Measurements from ENCODE around the gene ANO5. TPM values are rescaled to one million over a fixed set of nuclear protein-coding genes. Genes with fewer than 3 reads are reported as not detected.
"Not testable (repeated sequence)": the region's sequence is repeated elsewhere in the genome, so short reads cannot be mapped to it uniquely, and the experiment has no call there.

ANO5 gene
- total and polyA plus RNA-seq, 9 donors = 0.48 to 3.7 (median 1.6) TPM

GRCh38 chr11:22263613-22264012, 70.7 kb downstream of the ANO5 start:
- DNase-seq = no peak
- 90 to 96% (median 95%) methylated on average over 2 of the region's 2 CpGs for WGBS, 3 donors
- intact Hi-C loops (cut with DNase I) = no loop called here

DNA sequence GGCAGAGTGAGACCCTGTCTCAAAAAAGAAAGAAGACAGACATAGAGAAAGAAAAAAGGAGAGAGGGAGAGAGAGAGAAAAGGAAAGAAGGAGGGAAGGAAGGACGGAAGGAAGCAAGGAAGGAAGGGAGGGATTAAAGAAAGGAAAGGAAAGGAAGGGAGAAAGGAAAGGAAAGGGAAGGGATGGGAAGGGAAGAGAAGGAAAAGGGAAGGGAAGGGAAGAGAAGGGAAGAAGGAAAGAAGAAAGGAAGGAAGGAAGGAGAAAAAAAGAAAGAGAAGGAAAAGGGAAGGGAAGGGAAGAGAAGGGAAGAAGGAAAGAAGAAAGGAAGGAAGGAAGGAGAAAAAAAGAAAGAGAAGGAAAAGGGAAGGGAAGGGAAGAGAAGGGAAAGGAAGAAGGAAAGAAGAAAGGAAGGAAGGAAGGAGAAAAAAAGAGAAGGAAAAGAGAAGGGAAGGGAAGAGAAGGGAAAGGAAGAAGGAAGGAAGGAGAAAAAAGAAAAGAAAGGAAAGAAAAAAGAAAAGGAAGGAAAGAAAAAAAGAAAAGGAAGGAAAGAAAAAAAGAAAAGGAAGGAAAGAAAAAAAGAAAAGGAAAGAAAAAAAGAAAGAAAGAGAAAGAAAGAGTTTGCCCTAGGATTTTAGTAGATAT, 76.2 kb downstream of the ANO5 start:
- H3K9me3 ChIP-seq; H3K36me3 ChIP-seq; H3K4me1 ChIP-seq (ENCODE audit: insufficient read depth); intact Hi-C loops (cut with DNase I); H3K4me3 ChIP-seq; DNase-seq; H3K27me3 ChIP-seq; H3K27ac ChIP-seq: not testable (repeated sequence)
- WGBS, 3 donors = 89 to 94% (median 92%) methylated on average over 1 of the region's 1 CpG

More at GRCh38 chr11:22263613-22264012, 70.7 kb downstream of the ANO5 start:
- TF ChIP-seq, protein P1, sequence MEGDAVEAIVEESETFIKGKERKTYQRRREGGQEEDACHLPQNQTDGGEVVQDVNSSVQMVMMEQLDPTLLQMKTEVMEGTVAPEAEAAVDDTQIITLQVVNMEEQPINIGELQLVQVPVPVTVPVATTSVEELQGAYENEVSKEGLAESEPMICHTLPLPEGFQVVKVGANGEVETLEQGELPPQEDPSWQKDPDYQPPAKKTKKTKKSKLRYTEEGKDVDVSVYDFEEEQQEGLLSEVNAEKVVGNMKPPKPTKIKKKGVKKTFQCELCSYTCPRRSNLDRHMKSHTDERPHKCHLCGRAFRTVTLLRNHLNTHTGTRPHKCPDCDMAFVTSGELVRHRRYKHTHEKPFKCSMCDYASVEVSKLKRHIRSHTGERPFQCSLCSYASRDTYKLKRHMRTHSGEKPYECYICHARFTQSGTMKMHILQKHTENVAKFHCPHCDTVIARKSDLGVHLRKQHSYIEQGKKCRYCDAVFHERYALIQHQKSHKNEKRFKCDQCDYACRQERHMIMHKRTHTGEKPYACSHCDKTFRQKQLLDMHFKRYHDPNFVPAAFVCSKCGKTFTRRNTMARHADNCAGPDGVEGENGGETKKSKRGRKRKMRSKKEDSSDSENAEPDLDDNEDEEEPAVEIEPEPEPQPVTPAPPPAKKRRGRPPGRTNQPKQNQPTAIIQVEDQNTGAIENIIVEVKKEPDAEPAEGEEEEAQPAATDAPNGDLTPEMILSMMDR (IDR thresholded peaks at IDR 0.05) = no peak
- TF ChIP-seq POLR2A (IDR thresholded peaks at IDR 0.05) (no peak), EP300 (IDR thresholded peaks at IDR 0.05) (no peak)
- Histone ChIP-seq H3K27ac (no peak overlapping the region), H3K4me1 (ENCODE audit: insufficient read depth) (no peaks in the 10 kb centered on the region), H3K9me3 (no peaks in the 10 kb centered on the region), H3K4me3 (no peak overlapping the region), H3K36me3 (no peaks in the 10 kb centered on the region), H3K27me3 (no peaks in the 10 kb centered on the region)

DNA sequence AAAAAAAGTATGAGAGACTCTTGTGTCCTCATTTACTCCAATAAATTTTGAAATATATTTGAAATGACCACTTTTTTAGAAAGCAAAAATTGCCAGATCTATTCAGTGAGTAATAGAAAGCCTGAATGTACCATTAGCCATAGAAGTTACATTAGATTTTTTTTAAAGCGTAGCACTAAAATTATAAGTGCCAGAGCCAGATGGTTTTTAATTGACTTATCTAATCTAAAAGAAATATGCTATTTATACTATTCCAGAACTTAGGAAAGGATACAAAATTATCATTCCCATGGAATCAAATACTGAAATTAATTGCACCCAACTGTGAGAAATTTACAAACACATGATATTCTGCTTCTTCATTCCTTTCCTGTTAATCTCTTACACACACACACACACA, 80.9 kb downstream of the ANO5 start:
- H3K4me3 ChIP-seq = no peak overlapping the region
- no peaks in the 10 kb centered on the region for H3K4me1 ChIP-seq (ENCODE audit: insufficient read depth)
- DNase-seq = no peak
- intact Hi-C loops (cut with DNase I) = no loop called here
- H3K27me3 ChIP-seq = no peaks in the 10 kb centered on the region
- TF ChIP-seq POLR2A (IDR thresholded peaks at IDR 0.05) (no peak), EP300 (IDR thresholded peaks at IDR 0.05) (no peak)
- TF ChIP-seq, protein P1 (IDR thresholded peaks at IDR 0.05) = no peak
- no peaks in the 10 kb centered on the region for H3K36me3 ChIP-seq
- 55 to 74% (median 69%) methylated on average over 1 of the region's 1 CpG for WGBS, 3 donors
- H3K9me3 ChIP-seq = no peaks in the 10 kb centered on the region
- no peak overlapping the region for H3K27ac ChIP-seq

- no peak for DNase-seq
- no peaks in the 10 kb centered on the region for H3K4me1 ChIP-seq (ENCODE audit: insufficient read depth)
- no peak overlapping the region for H3K4me3 ChIP-seq
- no peaks in the 10 kb centered on the region for H3K27me3 ChIP-seq
- intact Hi-C loops (cut with DNase I) = no loop called here
- H3K36me3 ChIP-seq = no peaks in the 10 kb centered on the region
- H3K27ac ChIP-seq = no peak overlapping the region
- no peak for TF ChIP-seq POLR2A (IDR thresholded peaks at IDR 0.05)
- TF ChIP-seq EP300 (IDR thresholded peaks at IDR 0.05) = no peak
- TF ChIP-seq, protein P1 (IDR thresholded peaks at IDR 0.05) = no peak
- no peaks in the 10 kb centered on the region for H3K9me3 ChIP-seq
Observed at GRCh38 chr11:22275600-22275999, 82.7 kb downstream of the ANO5 start.

- TF ChIP-seq, protein P1 (IDR thresholded peaks at IDR 0.05) = no peak
- no peak for TF ChIP-seq EP300 (IDR thresholded peaks at IDR 0.05)
- TF ChIP-seq POLR2A (IDR thresholded peaks at IDR 0.05) = no peak
- Histone ChIP-seq H3K4me1 (ENCODE audit: insufficient read depth) (no peaks in the 10 kb centered on the region), H3K27me3 (no peaks in the 10 kb centered on the region), H3K9me3 (no peaks in the 10 kb centered on the region), H3K4me3 (no peak overlapping the region), H3K27ac (no peak overlapping the region), H3K36me3 (no peaks in the 10 kb centered on the region)
- intact Hi-C loops (cut with DNase I) = no loop called here
- no peak for DNase-seq
- WGBS, 3 donors = 65 to 74% (median 66%) methylated on average over 4 of the region's 4 CpGs
Observed at GRCh38 chr11:22276535-22276934, 83.7 kb downstream of the ANO5 start.

DNA sequence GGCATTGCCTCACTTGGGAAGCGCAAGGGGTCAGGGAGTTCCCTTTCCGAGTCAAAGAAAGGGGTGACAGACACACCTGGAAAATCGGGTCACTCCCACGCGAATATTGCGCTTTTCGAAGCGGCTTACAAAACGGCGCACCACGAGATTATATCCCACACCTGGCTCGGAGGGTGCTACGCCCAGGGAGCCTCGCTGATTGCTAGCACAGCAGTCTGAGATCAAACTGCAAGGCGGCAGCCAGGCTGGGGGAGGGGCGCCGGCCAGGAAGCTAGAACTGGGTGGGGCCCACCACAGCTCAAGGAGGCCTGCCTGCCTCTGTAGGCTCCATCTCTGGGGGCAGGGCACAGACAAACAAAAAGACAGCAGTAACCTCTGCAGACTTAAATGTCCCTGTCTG, 92.1 kb downstream of the ANO5 start:
- 89 to 93% (median 92%) methylated on average over 17 of the region's 17 CpGs for WGBS, 3 donors

More for the DNA sequence above, 92.1 kb downstream of the ANO5 start:
- H3K4me1 ChIP-seq (ENCODE audit: insufficient read depth); H3K36me3 ChIP-seq; H3K27me3 ChIP-seq; H3K27ac ChIP-seq; DNase-seq; H3K4me3 ChIP-seq; intact Hi-C loops (cut with DNase I); H3K9me3 ChIP-seq: not testable (repeated sequence)
